NCI-H1105 treated with DMSO at 0.1 percent for 48 hours (cell line): Measurements from ENCODE around the gene NRP2.

ENCODE experiments used
- DNase-seq: peaks from one replicate; lab custom pipeline; 2025; lab: John Stamatoyannopoulos, UW

Gene NRP2

GRCh38 chr2:205733648-205734047, 51.3 kb downstream of the NRP2 start:
- DNase-seq = no peak

- DNase-seq = no peak
These were observed 52.2 kb downstream of the NRP2 start for GRCh38 chr2:205734436-205735037.

- DNase-seq = no peak
These were observed 56.0 kb downstream of the NRP2 start for GRCh38 chr2:205738117-205738968.

- no peak for DNase-seq
These were observed 57.3 kb downstream of the NRP2 start for GRCh38 chr2:205739620-205740019.

- no peak for DNase-seq
These were observed 58.1 kb downstream of the NRP2 start for GRCh38 chr2:205740381-205740780.

GRCh38 chr2:205741256-205741978, 59.1 kb downstream of the NRP2 start:
- DNase-seq = no peak

GRCh38 chr2:205743137-205743536, 60.8 kb downstream of the NRP2 start:
- DNase-seq = no peak

GRCh38 chr2:205744074-205744591, 61.8 kb downstream of the NRP2 start:
- no peak for DNase-seq

GRCh38 chr2:205745661-205746419, 63.5 kb downstream of the NRP2 start:
- no peak for DNase-seq

- no peak for DNase-seq
These were observed 64.1 kb downstream of the NRP2 start for GRCh38 chr2:205746420-205746785.

- no peak for DNase-seq
These were observed 65.6 kb downstream of the NRP2 start for GRCh38 chr2:205747829-205748386.

GRCh38 chr2:205748639-205749038, 66.3 kb downstream of the NRP2 start:
- DNase-seq = no peak

GRCh38 chr2:205749078-205749477, 66.8 kb downstream of the NRP2 start:
- no peak for DNase-seq

GRCh38 chr2:205750797-205751196, 68.5 kb downstream of the NRP2 start:
- DNase-seq = no peak

- DNase-seq = no peak
These were observed 69.3 kb downstream of the NRP2 start for GRCh38 chr2:205751569-205752031.

- no peak for DNase-seq
These were observed 70.1 kb downstream of the NRP2 start for GRCh38 chr2:205752296-205752820.

- DNase-seq = no peak
These were observed 70.6 kb downstream of the NRP2 start for GRCh38 chr2:205752924-205753323.

- DNase-seq = peak; percentile 53
These were observed 72.1 kb downstream of the NRP2 start for GRCh38 chr2:205754285-205754923.

GRCh38 chr2:205754924-205755321, 72.6 kb downstream of the NRP2 start:
- DNase-seq = no peak

- DNase-seq = no peak
These were observed 73.6 kb downstream of the NRP2 start for GRCh38 chr2:205755923-205756322.

- DNase-seq = no peak
These were observed 75.0 kb downstream of the NRP2 start for GRCh38 chr2:205757271-205757670.
